H9 (cell line): ENCODE data around the gene HGS. TPM values are rescaled to one million over a fixed set of nuclear protein-coding genes. Genes with fewer than 3 reads are reported as not detected.

ENCODE experiments used
- DNase-seq: peaks from one replicate; pipeline ENCODE4 v3.0.0-alpha.2; 2017
- H2AFZ ChIP-seq: one replicate; pipeline ENCODE4 v1.6.1; 2013; ENCODE audit warnings: mild to moderate bottlenecking, low read length, control low read depth, moderate library complexity
- H2AK5ac ChIP-seq: 2 replicates; pipeline ENCODE4 v1.6.1; 2013; ENCODE audit warnings: low read length, control low read depth, mixed read lengths; ENCODE audit not compliant: insufficient read length
- H2BK120ac ChIP-seq: one replicate; pipeline ENCODE4 v1.6.1; 2013; ENCODE audit warnings: low read depth, mild to moderate bottlenecking, low read length, control low read depth, inconsistent platforms; ENCODE audit not compliant: poor library complexity, severe bottlenecking
- H2BK12ac ChIP-seq: 2 replicates; pipeline ENCODE4 v1.6.1; 2013; ENCODE audit warnings: low read length, control low read depth, mixed read lengths, low read depth; ENCODE audit not compliant: insufficient read length
- H2BK15ac ChIP-seq: 2 replicates; pipeline ENCODE4 v1.6.1; 2013; ENCODE audit warnings: low read depth, low read length, control low read depth
- H2BK20ac ChIP-seq: one replicate; pipeline ENCODE4 v1.6.1; 2013; ENCODE audit warnings: low read depth, mild to moderate bottlenecking, low read length, control low read depth, inconsistent platforms; ENCODE audit not compliant: poor library complexity, severe bottlenecking
- H2BK5ac ChIP-seq: 2 replicates; pipeline ENCODE4 v1.6.1; 2013; ENCODE audit warnings: low read length, control low read depth, mixed read lengths; ENCODE audit not compliant: insufficient read length
- H3K14ac ChIP-seq: 2 replicates; pipeline ENCODE4 v1.6.1; 2013; ENCODE audit warnings: low read length, control low read depth; ENCODE audit not compliant: insufficient read depth
- H3K18ac ChIP-seq: 2 replicates; pipeline ENCODE4 v1.6.1; 2013; ENCODE audit warnings: low read depth, mild to moderate bottlenecking, mixed read lengths, low read length, control low read depth; ENCODE audit not compliant: insufficient read length
- H3K23ac ChIP-seq: 2 replicates; pipeline ENCODE4 v1.6.1; 2013; ENCODE audit warnings: low read length, control low read depth, mixed read lengths, low read depth; ENCODE audit not compliant: insufficient read length
- H3K23me2 ChIP-seq: 2 replicates; pipeline ENCODE4 v1.6.1; 2013; ENCODE audit warnings: low read depth, mild to moderate bottlenecking, mixed read lengths, low read length, control low read depth; ENCODE audit not compliant: insufficient read length, poor library complexity, severe bottlenecking
- H3K27ac ChIP-seq: 2 replicates; pipeline ENCODE4 v1.5.1; 2013; ENCODE audit warnings: low read length, control low read depth, mixed read lengths, low read depth; ENCODE audit not compliant: insufficient read length
- H3K27me3 ChIP-seq: 2 replicates; pipeline ENCODE4 v1.6.1; 2013; ENCODE audit warnings: low read length, control low read depth, inconsistent platforms; ENCODE audit not compliant: insufficient read depth
- H3K4ac ChIP-seq: 2 replicates; pipeline ENCODE4 v1.6.1; 2013; ENCODE audit warnings: low read depth, mild to moderate bottlenecking, control low read depth, inconsistent platforms, low read length, moderate library complexity
- H3K4me1 ChIP-seq: 2 replicates; pipeline ENCODE4 v1.6.1; 2013; ENCODE audit warnings: low read length, control low read depth, inconsistent platforms; ENCODE audit not compliant: insufficient read depth
- H3K4me2 ChIP-seq: 2 replicates; pipeline ENCODE4 v1.6.1; 2013; ENCODE audit warnings: low read length, control low read depth, mixed read lengths; ENCODE audit not compliant: insufficient read length, insufficient read depth
- H3K56ac ChIP-seq: 2 replicates; pipeline ENCODE4 v1.6.1; 2013; ENCODE audit warnings: low read depth, mild to moderate bottlenecking, mixed read lengths, low read length, control low read depth; ENCODE audit not compliant: insufficient read length
- H3K79me1 ChIP-seq: 2 replicates; pipeline ENCODE4 v1.6.1; 2013; ENCODE audit warnings: low read depth, mild to moderate bottlenecking, moderate library complexity, low read length, control low read depth, inconsistent platforms; ENCODE audit not compliant: insufficient read depth, poor library complexity, severe bottlenecking
- H3K79me2 ChIP-seq: 2 replicates; pipeline ENCODE4 v1.6.1; 2013; ENCODE audit warnings: low read length, control low read depth, inconsistent platforms; ENCODE audit not compliant: insufficient read depth
- H3K9ac ChIP-seq: 2 replicates; pipeline ENCODE4 v1.6.1; 2013; ENCODE audit warnings: low read length, control low read depth, mixed read lengths; ENCODE audit not compliant: insufficient read length; ENCODE audit errors: extremely low read depth
- H3K9me3 ChIP-seq: one replicate; pipeline ENCODE4 v1.6.1; 2013; ENCODE audit warnings: low read depth, low read length, inconsistent platforms; ENCODE audit not compliant: control insufficient read depth
- H3T11ph ChIP-seq: one replicate; pipeline ENCODE4 v1.6.1; 2013; ENCODE audit warnings: mild to moderate bottlenecking, low read length, control low read depth, inconsistent platforms
- H4K20me1 ChIP-seq: one replicate; pipeline ENCODE4 v1.6.1; 2013; ENCODE audit not compliant: control insufficient read depth, insufficient read length, insufficient read depth
- H4K5ac ChIP-seq: 2 replicates; pipeline ENCODE4 v1.6.1; 2013; ENCODE audit warnings: low read depth, mild to moderate bottlenecking, mixed read lengths, low read length, control low read depth; ENCODE audit not compliant: insufficient read length
- H4K8ac ChIP-seq: replicated peaks from 2 replicates; pipeline ENCODE4 v1.6.1; 2013; ENCODE audit warnings: low read length, control low read depth, mixed read lengths, low read depth; ENCODE audit not compliant: insufficient read length
- H4K91ac ChIP-seq: 2 replicates; pipeline ENCODE4 v1.6.1; 2013; ENCODE audit warnings: low read depth, mild to moderate bottlenecking, moderate library complexity, mixed read lengths, low read length, control low read depth; ENCODE audit not compliant: insufficient read length
- H3K27ac Mint-ChIP-seq, 3 experiments: 2 replicates in 2 of 3; 3 replicates in 1 of 3; pipeline ENCODE4 v1.8.0; 2020 to 2021; ENCODE audit warnings: mixed read lengths in 3 of 3, mild to moderate bottlenecking in 1 of 3, moderate library complexity in 1 of 3
- H3K27me3 Mint-ChIP-seq: 2 replicates; pipeline ENCODE4 v1.8.0; 2021; ENCODE audit warnings: low read depth, mild to moderate bottlenecking, moderate library complexity, mixed read lengths
- H3K36me3 Mint-ChIP-seq, 3 experiments: 2 replicates in 2 of 3; 3 replicates in 1 of 3; pipeline ENCODE4 v1.8.0; 2020 to 2021; ENCODE audit warnings: low read depth in 3 of 3, mixed read lengths in 3 of 3; ENCODE audit not compliant: insufficient read depth in 1 of 3
- H3K4me1 Mint-ChIP-seq, 2 experiments: 2 replicates each; pipeline ENCODE4 v1.8.0; 2020; ENCODE audit warnings: mixed read lengths in 2 of 2
- H3K4me3 Mint-ChIP-seq, 2 experiments: 2 replicates in 1 of 2; 3 replicates in 1 of 2; pipeline ENCODE4 v1.8.0; 2020 to 2021; ENCODE audit warnings: mild to moderate bottlenecking in 2 of 2, mixed read lengths in 2 of 2, moderate library complexity in 1 of 2
- H3K9me3 Mint-ChIP-seq, 2 experiments: 2 replicates in 1 of 2; 3 replicates in 1 of 2; pipeline ENCODE4 v1.8.0; 2020; ENCODE audit warnings: mild to moderate bottlenecking in 2 of 2, mixed read lengths in 2 of 2, moderate library complexity in 1 of 2
- WGBS: extraction: QIAGEN DNeasy Blood & Tissue Kit; methylation state at CpG from one replicate; pipeline ENCODE4 v1.1.7; 2013; ENCODE audit warnings: missing lambda C conversion rate, low lambda C conversion rate, mixed read lengths; ENCODE audit not compliant: insufficient read length; ENCODE audit errors: extremely low coverage; 5-methylcytosine and 5-hydroxymethylcytosine counted together
- total RNA-seq: library from RNA; stranded (reverse); gene quantifications from 2 replicates; pipeline ENCODE4 v1.2.1, GENCODE V29; 2021
- TF ChIP-seq, protein P1 (sequence below): fragments of 200-600 bp; sonication (generic); conservative IDR thresholded peaks from 3 replicates; pipeline ENCODE4 v1.8.0; 2021; ENCODE audit warnings: antibody characterized with exemption, mild to moderate bottlenecking

The HGS gene
- total RNA-seq, 1 experiment from 2014 or later, result 106 TPM

- no peak overlapping the region for H3K4ac ChIP-seq
- H3K23ac ChIP-seq, result no peak overlapping the region
- no peak overlapping the region for H4K5ac ChIP-seq
- no peak overlapping the region for H3K14ac ChIP-seq
- Mint-ChIP-seq H3K9me3 (peaks cover 0 to 4% of the 10 kb centered on the region in 2 experiments; a peak in 2 of 5 replicates), H3K36me3 (no peaks in the 10 kb centered on the region), H3K4me3 (no peak overlapping the region), H3K27me3 (peaks cover 18% of the 10 kb centered on the region), H3K4me1 (peaks cover 3 to 6% of the 10 kb centered on the region in 2 experiments; a peak in 3 of 4 replicates), H3K27ac (peak overlapping the region in 1 of 3 experiments; percentile 82; a peak in 1 of 7 replicates)
- H3K27me3 ChIP-seq, result no peaks in the 10 kb centered on the region
- H2BK20ac ChIP-seq, result no peak overlapping the region
- H3K9ac ChIP-seq, result no peak overlapping the region
- H3K23me2 ChIP-seq, result no peaks in the 10 kb centered on the region
- no peak overlapping the region for H3K4me2 ChIP-seq
- no peak overlapping the region for H2AFZ ChIP-seq
- H2BK12ac ChIP-seq, result no peak overlapping the region
- TF ChIP-seq, protein P1, sequence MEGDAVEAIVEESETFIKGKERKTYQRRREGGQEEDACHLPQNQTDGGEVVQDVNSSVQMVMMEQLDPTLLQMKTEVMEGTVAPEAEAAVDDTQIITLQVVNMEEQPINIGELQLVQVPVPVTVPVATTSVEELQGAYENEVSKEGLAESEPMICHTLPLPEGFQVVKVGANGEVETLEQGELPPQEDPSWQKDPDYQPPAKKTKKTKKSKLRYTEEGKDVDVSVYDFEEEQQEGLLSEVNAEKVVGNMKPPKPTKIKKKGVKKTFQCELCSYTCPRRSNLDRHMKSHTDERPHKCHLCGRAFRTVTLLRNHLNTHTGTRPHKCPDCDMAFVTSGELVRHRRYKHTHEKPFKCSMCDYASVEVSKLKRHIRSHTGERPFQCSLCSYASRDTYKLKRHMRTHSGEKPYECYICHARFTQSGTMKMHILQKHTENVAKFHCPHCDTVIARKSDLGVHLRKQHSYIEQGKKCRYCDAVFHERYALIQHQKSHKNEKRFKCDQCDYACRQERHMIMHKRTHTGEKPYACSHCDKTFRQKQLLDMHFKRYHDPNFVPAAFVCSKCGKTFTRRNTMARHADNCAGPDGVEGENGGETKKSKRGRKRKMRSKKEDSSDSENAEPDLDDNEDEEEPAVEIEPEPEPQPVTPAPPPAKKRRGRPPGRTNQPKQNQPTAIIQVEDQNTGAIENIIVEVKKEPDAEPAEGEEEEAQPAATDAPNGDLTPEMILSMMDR, result no peak
- H3K56ac ChIP-seq, result no peak overlapping the region
- no peak overlapping the region for H2AK5ac ChIP-seq
- no peak overlapping the region for H3K27ac ChIP-seq
- WGBS, result no CpG with 5 or more reads among the region's 28 CpGs
- no peak overlapping the region for H2BK5ac ChIP-seq
- no peaks in the 10 kb centered on the region for H3K4me1 ChIP-seq
- no peaks in the 10 kb centered on the region for H3K9me3 ChIP-seq
- H3T11ph ChIP-seq, result no peak overlapping the region
- no peaks in the 10 kb centered on the region for H3K79me1 ChIP-seq
- no peak overlapping the region for H2BK120ac ChIP-seq
- DNase-seq, result no peak
- no peaks in the 10 kb centered on the region for H3K79me2 ChIP-seq
- H3K18ac ChIP-seq, result no peak overlapping the region
- no peak overlapping the region for H4K91ac ChIP-seq
- H2BK15ac ChIP-seq, result no peak overlapping the region
- no peak overlapping the region for H4K8ac ChIP-seq
- H4K20me1 ChIP-seq, result no peaks in the 10 kb centered on the region
Observed at GRCh38 chr17:81740395-81740961, 56.7 kb downstream of the HGS start.
